Kidney capillary endothelial cell (primary cell): Measurements from ENCODE around the gene TRIM52.
A peak's percentile ranks its signal among the peaks of the same experiment; 100 is the strongest.
"Not testable (repeated sequence)": the region's sequence is repeated elsewhere in the genome, so short reads cannot be mapped to it uniquely, and the experiment has no call there.

Experiments
- DNase-seq: peaks from one replicate; pipeline ENCODE4 v3.0.0-alpha.2; 2018; ENCODE audit warnings: low spot score

TRIM52 gene

GRCh38 chr5:181260720-181261319, at the start of gene TRIM52:
TRIM52 (minus strand) TSS chr5:181261143; CDS start chr5:181260813, 330 bp downstream.
- DNase-seq = peak; percentile 85

DNA sequence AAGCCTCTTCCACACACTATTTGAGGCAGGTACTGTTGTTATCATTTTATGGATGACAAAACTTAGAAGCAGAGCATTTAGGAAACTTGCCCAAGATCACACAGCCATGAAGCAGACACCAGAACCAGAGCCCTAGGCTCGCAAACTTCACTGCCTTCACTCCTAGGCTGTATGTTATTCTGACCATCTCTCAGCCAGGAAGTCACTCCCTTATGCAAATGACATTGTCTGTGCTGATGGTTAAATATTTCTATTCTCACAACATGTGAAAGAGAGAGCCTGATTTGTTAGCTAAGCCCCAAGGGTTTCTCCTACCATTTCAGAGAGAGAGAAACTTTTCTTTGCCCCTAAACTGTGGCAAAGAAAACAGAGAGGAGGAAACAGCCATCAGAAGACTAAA, 26.4 kb upstream of the TRIM52 start:
- DNase-seq = not testable (repeated sequence)

GRCh38 chr5:181285962-181286705, 25.2 kb upstream of the TRIM52 start:
- DNase-seq = not testable (repeated sequence)

- DNase-seq = not testable (repeated sequence)
Observed at GRCh38 chr5:181283841-181284755, 23.2 kb upstream of the TRIM52 start.

DNA sequence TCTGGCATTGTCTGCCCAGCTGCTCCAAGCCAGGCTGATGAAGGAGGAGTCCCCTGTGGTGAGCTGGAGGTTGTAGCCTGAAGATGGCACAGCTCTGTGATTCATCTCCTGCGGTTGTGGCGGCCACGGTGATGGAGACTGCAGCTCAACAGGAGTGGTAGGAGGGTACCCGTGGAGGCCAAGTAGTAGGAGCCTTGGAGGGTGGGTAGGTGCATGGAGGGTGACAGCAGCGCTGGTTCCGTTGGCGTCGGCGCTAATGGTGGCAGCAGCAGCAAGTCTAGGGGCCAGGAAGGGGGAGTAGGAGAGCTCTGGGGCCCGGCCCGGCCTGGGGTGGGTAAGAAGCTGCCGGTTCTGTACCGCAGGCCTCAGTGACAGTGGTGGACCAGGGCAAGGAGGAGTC, 22.4 kb upstream of the TRIM52 start:
- no peak for DNase-seq

- DNase-seq = no peak
Observed at GRCh38 chr5:181282874-181283273, 21.9 kb upstream of the TRIM52 start.

DNA sequence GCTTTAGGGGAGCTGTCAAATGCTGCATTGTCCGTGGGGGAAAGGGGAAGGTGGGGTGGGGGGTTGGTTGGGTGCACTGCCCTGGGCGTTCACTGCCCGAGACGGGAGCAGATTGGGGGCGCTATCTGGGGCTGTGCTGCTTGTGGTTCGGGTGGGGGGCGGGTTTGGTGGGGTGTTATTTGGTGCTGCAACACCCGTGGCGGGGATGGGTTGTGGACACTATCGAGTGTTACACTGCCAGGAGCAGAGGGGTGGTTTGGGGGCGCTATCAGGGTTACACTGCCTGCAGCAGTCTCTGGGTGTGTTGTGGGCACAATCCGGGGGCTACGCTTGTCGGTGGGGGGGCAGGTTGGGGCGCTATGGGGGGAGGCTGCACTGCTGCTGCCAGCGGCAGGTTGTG, 21.5 kb upstream of the TRIM52 start:
- not testable (repeated sequence) for DNase-seq

GRCh38 chr5:181281984-181282316, 21.0 kb upstream of the TRIM52 start:
- no peak for DNase-seq

- no peak for DNase-seq
Observed at GRCh38 chr5:181281077-181281983, 20.4 kb upstream of the TRIM52 start.

GRCh38 chr5:181280251-181280762, 19.4 kb upstream of the TRIM52 start:
- no peak for DNase-seq

DNA sequence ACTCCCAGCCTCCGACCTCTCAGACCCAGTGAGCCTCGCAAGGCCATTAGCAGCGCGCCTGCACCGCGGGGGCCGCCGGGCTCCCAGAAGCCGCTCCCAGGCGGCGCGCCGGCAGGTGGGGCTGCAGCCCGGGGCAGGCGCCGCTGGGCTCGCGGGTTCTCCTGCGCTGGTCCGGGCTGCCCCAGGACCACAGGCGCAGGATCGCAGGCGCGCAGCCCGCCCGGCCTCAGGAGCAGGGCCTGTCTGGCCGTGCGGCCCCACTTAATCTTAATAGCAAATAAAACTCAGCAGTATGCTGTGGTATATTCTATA, 12.4 kb upstream of the TRIM52 start:
- DNase-seq = not testable (repeated sequence)

GRCh38 chr5:181271081-181271480, 10.1 kb upstream of the TRIM52 start:
- no peak for DNase-seq

DNA sequence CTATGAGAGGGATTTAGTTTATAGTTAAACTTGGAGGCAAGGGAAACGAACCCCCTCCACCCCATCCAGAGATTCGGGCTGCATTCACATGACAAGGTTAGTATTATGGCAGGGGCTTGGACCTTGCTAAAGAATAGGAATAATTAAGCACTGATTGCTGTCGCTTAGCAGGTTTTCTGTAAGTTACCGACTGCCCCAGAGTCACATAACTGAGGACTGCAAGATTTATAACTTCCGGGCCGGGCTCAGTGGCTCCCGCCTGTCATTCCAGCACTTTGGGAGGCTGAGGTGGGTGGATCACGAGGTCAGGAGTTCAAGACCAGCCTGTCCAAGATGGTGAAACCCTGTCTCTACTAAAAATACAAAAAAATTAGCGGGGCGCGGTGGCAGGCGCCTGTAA, 7.0 kb upstream of the TRIM52 start:
- not testable (repeated sequence) for DNase-seq

- DNase-seq = not testable (repeated sequence)
Observed at GRCh38 chr5:181267291-181267904, 6.5 kb upstream of the TRIM52 start.

- no peak for DNase-seq
Observed at GRCh38 chr5:181265092-181265671, 4.2 kb upstream of the TRIM52 start.

GRCh38 chr5:181263633-181264032, 2.7 kb upstream of the TRIM52 start:
- no peak for DNase-seq

GRCh38 chr5:181261320-181262049, 542 bp upstream of the TRIM52 start:
- DNase-seq = peak; percentile 59

DNA sequence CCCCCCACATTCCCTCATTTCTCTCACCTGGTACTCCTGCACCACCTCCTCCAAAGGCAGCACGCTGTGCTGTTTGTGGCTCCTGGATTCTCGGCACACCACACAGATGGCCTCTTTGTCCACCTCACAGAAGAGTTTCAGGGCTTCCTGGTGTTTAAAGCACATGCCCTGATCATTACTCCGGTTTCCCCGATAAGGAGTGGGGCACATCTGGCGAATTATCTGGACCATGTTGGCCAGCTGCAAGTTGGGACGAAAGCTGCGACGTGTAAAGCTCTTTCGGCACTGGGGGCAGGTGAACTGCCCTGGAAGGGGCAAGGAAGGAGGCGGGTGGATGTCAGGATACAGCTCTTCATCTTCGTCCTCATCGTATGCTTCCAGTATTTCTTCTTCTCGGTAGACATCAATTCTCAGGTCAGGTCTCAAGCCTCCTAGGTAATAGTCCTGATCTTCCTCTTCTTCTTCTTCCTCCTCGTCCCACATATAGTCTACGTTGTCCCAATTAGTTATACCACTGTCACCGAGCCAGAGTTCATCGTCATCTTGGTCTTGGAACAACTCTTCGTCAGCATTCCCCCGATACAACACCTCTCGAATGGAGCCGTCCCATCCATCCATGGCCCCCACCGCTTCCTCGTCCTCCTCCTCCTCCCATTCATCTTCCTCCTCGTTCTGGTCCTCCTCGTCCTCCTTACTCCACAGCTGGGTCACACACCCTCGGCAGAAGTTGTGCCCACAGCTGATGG, 796 bp downstream of the TRIM52 start:
- DNase-seq = no peak

DNA sequence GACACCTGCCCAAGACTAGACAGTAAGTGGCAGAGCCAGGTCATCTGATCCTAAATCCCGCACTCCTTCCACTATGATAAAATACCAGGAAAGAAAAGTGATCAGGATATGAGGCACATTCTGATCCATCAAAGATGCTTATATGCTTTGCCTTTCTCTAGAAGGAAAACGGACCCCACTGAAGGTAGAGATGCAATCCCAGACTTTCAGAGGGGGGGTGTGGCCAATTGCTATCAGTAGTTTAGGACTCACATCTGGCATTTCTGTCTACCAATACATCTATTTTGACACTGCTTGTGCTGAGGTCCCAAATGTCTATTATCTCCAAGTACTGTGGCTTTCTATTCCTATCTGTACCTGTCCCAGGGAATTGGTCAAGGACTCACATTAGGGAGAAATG, 1.7 kb downstream of the TRIM52 start:
- no peak for DNase-seq
